IMR-90 (cell line): Measurements from ENCODE around the gene PLXDC1. TPM values are rescaled to one million over a fixed set of nuclear protein-coding genes. Genes with fewer than 3 reads are reported as not detected.

Source experiments
- ATAC-seq: fragments of 200-7000 bp; cut with Tn5 transposase; 2 replicates; pipeline ENCODE4 v1.9.1; 2020; ENCODE audit warnings: low read depth, mild to moderate bottlenecking, moderate library complexity
- BruUV-seq: library from RNA; stranded (reverse); fragments of 400-500 nt; replicated peaks from 2 replicates; lab custom pipeline; 2021; lab: Mats Ljungman, UMichigan
- CTCF ChIA-PET: fragments of 300-600 bp; formaldehyde crosslinking; extraction: SDS; loops from one replicate; lab custom pipeline; 2021; ENCODE audit warnings: antibody characterized with exemption; lab: Yijun Ruan, JAX
- POLR2A ChIA-PET: fragments of 300-600 bp; sonication (Branson Sonifier 250); formaldehyde crosslinking; loops from one replicate; lab custom pipeline; 2022; ENCODE audit warnings: antibody characterized with exemption; ENCODE audit not compliant: unreplicated experiment; lab: Charles Lee
- DNase-seq: peaks from one replicate; pipeline ENCODE4 v3.0.0; 2013
- H2AFZ ChIP-seq: replicated peaks from 2 replicates; pipeline ENCODE3; 2013; ENCODE audit warnings: low read length, mild to moderate bottlenecking; ENCODE audit not compliant: poor library complexity
- H2AK5ac ChIP-seq: 2 replicates; pipeline ENCODE4 v1.6.1; 2013; ENCODE audit warnings: low read depth, low read length, inconsistent platforms
- H2AK9ac ChIP-seq: replicated peaks from 2 replicates; pipeline ENCODE3; 2013; ENCODE audit warnings: mild to moderate bottlenecking, low read depth, low read length, moderate library complexity; ENCODE audit not compliant: poor library complexity
- H2BK120ac ChIP-seq: 2 replicates; pipeline ENCODE4 v1.6.1; 2013; ENCODE audit warnings: low read depth, low read length, inconsistent platforms
- H2BK15ac ChIP-seq: 3 replicates; pipeline ENCODE4 v1.6.1; 2013; ENCODE audit warnings: low read depth, low read length, inconsistent platforms
- H2BK20ac ChIP-seq: 2 replicates; pipeline ENCODE4 v1.6.1; 2013; ENCODE audit warnings: low read depth, mild to moderate bottlenecking, inconsistent platforms, low read length, moderate library complexity
- H2BK5ac ChIP-seq: 2 replicates; pipeline ENCODE4 v1.6.1; 2013; ENCODE audit warnings: mild to moderate bottlenecking, low read depth, low read length, inconsistent platforms; ENCODE audit not compliant: poor library complexity, severe bottlenecking
- H3K14ac ChIP-seq: replicated peaks from 2 replicates; pipeline ENCODE4 v1.6.1; 2013; ENCODE audit warnings: low read depth, low read length, inconsistent platforms
- H3K18ac ChIP-seq: 2 replicates; pipeline ENCODE4 v1.6.1; 2013; ENCODE audit warnings: low read depth, low read length, control low read depth
- H3K23ac ChIP-seq: 2 replicates; pipeline ENCODE4 v1.6.1; 2013; ENCODE audit warnings: low read depth, low read length, inconsistent platforms
- H3K27ac ChIP-seq: 2 replicates; pipeline ENCODE4 v1.5.1; 2013; ENCODE audit warnings: mild to moderate bottlenecking, control low read depth, low read length; ENCODE audit not compliant: insufficient read depth
- H3K27me3 ChIP-seq: 2 replicates; pipeline ENCODE4 v1.6.1; 2013; ENCODE audit warnings: low read length; ENCODE audit not compliant: control insufficient read depth, insufficient read depth
- H3K36me3 ChIP-seq: 2 replicates; pipeline ENCODE4 v1.6.1; 2013; ENCODE audit warnings: low read length, mixed read lengths; ENCODE audit not compliant: control insufficient read depth, insufficient read depth
- H3K4ac ChIP-seq: 2 replicates; pipeline ENCODE4 v1.6.1; 2013; ENCODE audit warnings: low read depth, low read length, inconsistent platforms
- H3K4me1 ChIP-seq: 2 replicates; pipeline ENCODE4 v1.6.1; 2013; ENCODE audit warnings: low read length, mixed read lengths; ENCODE audit not compliant: control insufficient read depth, insufficient read depth
- H3K4me2 ChIP-seq: 2 replicates; pipeline ENCODE4 v1.6.1; 2013; ENCODE audit warnings: low read depth, mild to moderate bottlenecking, control low read depth, low read length, moderate library complexity
- H3K4me3 ChIP-seq: 2 replicates; pipeline ENCODE4 v1.5.1; 2013; ENCODE audit warnings: low read depth, mild to moderate bottlenecking, control low read depth, low read length, moderate library complexity; ENCODE audit not compliant: insufficient read depth
- H3K56ac ChIP-seq: 2 replicates; pipeline ENCODE4 v1.6.1; 2013; ENCODE audit warnings: low read length, inconsistent platforms; ENCODE audit not compliant: insufficient read depth; ENCODE audit errors: extremely low read depth
- H3K79me1 ChIP-seq, 2 experiments: 2 replicates each; pipeline ENCODE4 v1.6.1; 2013; ENCODE audit warnings: low read length in 2 of 2, inconsistent platforms in 1 of 2, low read depth in 1 of 2
- H3K9ac ChIP-seq: 2 replicates; pipeline ENCODE4 v1.6.1; 2013; ENCODE audit warnings: low read depth, low read length, control low read depth
- H3K9me1 ChIP-seq: 2 replicates; pipeline ENCODE4 v1.6.1; 2013; ENCODE audit warnings: low read length, inconsistent platforms; ENCODE audit not compliant: insufficient read depth
- H3K9me3 ChIP-seq: 2 replicates; pipeline ENCODE4 v1.6.1; 2013; ENCODE audit warnings: low read length; ENCODE audit not compliant: control insufficient read depth, insufficient read depth
- H4K20me1 ChIP-seq: 2 replicates; pipeline ENCODE4 v1.6.1; 2013; ENCODE audit warnings: low read length, inconsistent platforms; ENCODE audit not compliant: insufficient read depth
- H4K5ac ChIP-seq: 2 replicates; pipeline ENCODE4 v1.6.1; 2013; ENCODE audit warnings: mild to moderate bottlenecking, low read depth, low read length, control low read depth
- H4K8ac ChIP-seq, 2 experiments: 2 replicates each; pipeline ENCODE4 v1.6.1; 2013; ENCODE audit warnings: low read depth in 2 of 2, low read length in 2 of 2, control low read depth in 1 of 2, inconsistent platforms in 1 of 2
- H4K91ac ChIP-seq: 2 replicates; pipeline ENCODE4 v1.6.1; 2013; ENCODE audit warnings: low read depth, low read length, inconsistent platforms; ENCODE audit not compliant: insufficient read depth
- BHLHE40 ChIP-seq: fragments of 150-350 bp; IDR thresholded peaks from 2 replicates; pipeline ENCODE4 v1.6.1; 2016; ENCODE audit warnings: mild to moderate bottlenecking, low read depth, low read length
- CEBPB ChIP-seq: IDR thresholded peaks from 2 replicates; pipeline ENCODE4 v1.6.1; 2012; ENCODE audit warnings: low read depth, low read length, improper control_type of control experiment
- CHD1 ChIP-seq: IDR thresholded peaks from 2 replicates; pipeline ENCODE4 v1.6.1; 2012; ENCODE audit warnings: low read depth, low read length, improper control_type of control experiment
- ELK1 ChIP-seq: fragments of 150-350 bp; IDR thresholded peaks from 2 replicates; pipeline ENCODE4 v1.6.1; 2016; ENCODE audit warnings: low read depth, mild to moderate bottlenecking, low read length, moderate library complexity, borderline replicate concordance
- FOS ChIP-seq: fragments of 150-350 bp; IDR thresholded peaks from 2 replicates; pipeline ENCODE4 v1.6.1; 2016; ENCODE audit warnings: low read depth, low read length
- MAFK ChIP-seq: IDR thresholded peaks from 2 replicates; pipeline ENCODE4 v1.6.1; 2012; ENCODE audit warnings: low read depth, low read length, improper control_type of control experiment
- MAZ ChIP-seq: IDR thresholded peaks from 2 replicates; pipeline ENCODE4 v1.6.1; 2012; ENCODE audit warnings: low read depth, mild to moderate bottlenecking, low read length, improper control_type of control experiment, moderate library complexity, borderline replicate concordance
- MXI1 ChIP-seq: IDR thresholded peaks from 2 replicates; pipeline ENCODE4 v1.6.1; 2012; ENCODE audit warnings: low read depth, mild to moderate bottlenecking, low read length, moderate library complexity, borderline replicate concordance
- NFE2L2 ChIP-seq: fragments of 150-350 bp; IDR thresholded peaks from 2 replicates; pipeline ENCODE4 v1.6.1; 2016; ENCODE audit warnings: low read depth, mild to moderate bottlenecking, low read length
- POLR2A ChIP-seq: IDR thresholded peaks from 2 replicates; pipeline ENCODE4 v1.6.1; 2012; ENCODE audit warnings: mild to moderate bottlenecking, low read depth, low read length
- RAD21 ChIP-seq: IDR thresholded peaks from 2 replicates; pipeline ENCODE4 v1.6.1; 2012; ENCODE audit warnings: low read length, improper control_type of control experiment
- RCOR1 ChIP-seq: IDR thresholded peaks from 2 replicates; pipeline ENCODE4 v1.6.1; 2012; ENCODE audit warnings: mild to moderate bottlenecking, low read length, improper control_type of control experiment; ENCODE audit not compliant: insufficient replicate concordance
- RFX5 ChIP-seq: IDR thresholded peaks from 2 replicates; pipeline ENCODE4 v1.8.0; 2012; ENCODE audit warnings: low read depth, mild to moderate bottlenecking, low read length, moderate library complexity
- SMC3 ChIP-seq: fragments of 150-350 bp; IDR thresholded peaks from 2 replicates; pipeline ENCODE4 v1.6.1; 2016; ENCODE audit warnings: low read depth, mild to moderate bottlenecking, antibody characterized with exemption, low read length, moderate library complexity
- USF2 ChIP-seq: fragments of 150-350 bp; IDR thresholded peaks from 2 replicates; pipeline ENCODE4 v1.6.1; 2017; ENCODE audit warnings: mild to moderate bottlenecking, antibody characterized with exemption, low read length, low read depth
- WGBS, 2 experiments: methylation state at CpG; one replicate each; pipeline versions ENCODE4 v1.1.5 to v1.1.7; 2013; ENCODE audit warnings: missing lambda C conversion rate in 2 of 2; ENCODE audit not compliant: insufficient read length in 1 of 2; ENCODE audit errors: extremely low coverage in 2 of 2; 5-methylcytosine and 5-hydroxymethylcytosine counted together
- dilution Hi-C: fragments of 300-500 bp; cut with HindIII; formaldehyde crosslinking; loops from one replicate; pipeline ENCODE4 v1.14.3; 2018; ENCODE audit warnings: low sequenced_read_pairs; ENCODE audit not compliant: unreplicated experiment
- in situ Hi-C: fragments of 300-500 bp; cut with MboI; formaldehyde crosslinking; loops from 3 replicates; pipeline ENCODE4 v1.14.3; 2019; ENCODE audit warnings: low sequenced_read_pairs, inconsistent platforms, mixed read lengths
- intact Hi-C: fragments of 100-400 bp; cut with micrococcal nuclease; formaldehyde crosslinking; loops from 2 replicates; pipeline ENCODE4 v1.10.0; 2022
- polyA plus RNA-seq, 3 experiments: library from polyadenylated mRNA; depleted of rRNA; stranded (reverse); fragments of >200 nt; gene quantifications; 2 replicates each; pipeline ENCODE4 v1.2.3, GENCODE V29; 2012; ENCODE audit warnings: low replicate concordance in 1 of 3
- total RNA-seq: library from RNA; depleted of rRNA; stranded (reverse); fragments of >200 nt; gene quantifications from 2 replicates; pipeline ENCODE4 v1.2.3, GENCODE V29; 2012
- TF ChIP-seq, protein P1 (sequence below): conservative IDR thresholded peaks from 2 replicates; pipeline ENCODE4 v1.5.1; 2012; ENCODE audit warnings: mild to moderate bottlenecking, low read depth, low read length, improper control_type of control experiment

The PLXDC1 gene
- total and polyA plus RNA-seq, 2 of the 4 experiments (the other 2 are of a cell fraction), result under 0.01 to 0.50 TPM

- Histone ChIP-seq H4K8ac (no peak overlapping the region), H4K20me1 (no peaks in the 10 kb centered on the region), H2BK15ac (no peak overlapping the region), H3K56ac (no peak overlapping the region), H3K9me1 (no peaks in the 10 kb centered on the region), H3K79me1 (no peaks in the 10 kb centered on the region), H3K27me3 (peaks cover 35% of the 10 kb centered on the region), H3K9me3 (no peaks in the 10 kb centered on the region), H2AK5ac (no peak overlapping the region), H3K4me2 (no peak overlapping the region), H2AK9ac (no peak overlapping the region), H2BK5ac (no peak overlapping the region), H2BK120ac (no peak overlapping the region), H3K9ac (no peak overlapping the region), H3K27ac (no peak overlapping the region), H3K4ac (no peak overlapping the region), H3K18ac (no peak overlapping the region), H4K91ac (no peak overlapping the region), H3K23ac (no peak overlapping the region), H3K4me1 (peaks cover 6% of the 10 kb centered on the region; the same call in 1 of the 2 replicates), H3K36me3 (no peaks in the 10 kb centered on the region), H2AFZ (peak overlapping the region; percentile 49), H4K5ac (no peak overlapping the region), H3K4me3 (no peak overlapping the region), H2BK20ac (no peak overlapping the region), H3K14ac (no peak overlapping the region)
- CTCF ChIA-PET, result no interaction called here
- 56% methylated on average over 11 of the region's 13 CpGs; no CpG with 5 or more reads in 1 of the 2 experiments for WGBS, 2 experiments
- dilution Hi-C loops, result no loop called here
- TF ChIP-seq RFX5, result no peak
- no peak for TF ChIP-seq SMC3
- TF ChIP-seq, protein P1, sequence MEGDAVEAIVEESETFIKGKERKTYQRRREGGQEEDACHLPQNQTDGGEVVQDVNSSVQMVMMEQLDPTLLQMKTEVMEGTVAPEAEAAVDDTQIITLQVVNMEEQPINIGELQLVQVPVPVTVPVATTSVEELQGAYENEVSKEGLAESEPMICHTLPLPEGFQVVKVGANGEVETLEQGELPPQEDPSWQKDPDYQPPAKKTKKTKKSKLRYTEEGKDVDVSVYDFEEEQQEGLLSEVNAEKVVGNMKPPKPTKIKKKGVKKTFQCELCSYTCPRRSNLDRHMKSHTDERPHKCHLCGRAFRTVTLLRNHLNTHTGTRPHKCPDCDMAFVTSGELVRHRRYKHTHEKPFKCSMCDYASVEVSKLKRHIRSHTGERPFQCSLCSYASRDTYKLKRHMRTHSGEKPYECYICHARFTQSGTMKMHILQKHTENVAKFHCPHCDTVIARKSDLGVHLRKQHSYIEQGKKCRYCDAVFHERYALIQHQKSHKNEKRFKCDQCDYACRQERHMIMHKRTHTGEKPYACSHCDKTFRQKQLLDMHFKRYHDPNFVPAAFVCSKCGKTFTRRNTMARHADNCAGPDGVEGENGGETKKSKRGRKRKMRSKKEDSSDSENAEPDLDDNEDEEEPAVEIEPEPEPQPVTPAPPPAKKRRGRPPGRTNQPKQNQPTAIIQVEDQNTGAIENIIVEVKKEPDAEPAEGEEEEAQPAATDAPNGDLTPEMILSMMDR, result no peak
- no peak for TF ChIP-seq CHD1
- TF ChIP-seq POLR2A, result no peak
- no peak for TF ChIP-seq RAD21
- TF ChIP-seq MAZ, result no peak
- TF ChIP-seq USF2, result no peak
- TF ChIP-seq MAFK, result no peak
- TF ChIP-seq CEBPB, result no peak
- TF ChIP-seq ELK1, result no peak
- no peak for TF ChIP-seq MXI1
- no peak for TF ChIP-seq RCOR1
- no peak for TF ChIP-seq NFE2L2
- TF ChIP-seq FOS, result no peak
- TF ChIP-seq BHLHE40, result no peak
- ATAC-seq (no peak), DNase-seq (no peak)
- BruUV-seq, result no TSS peak
- in situ Hi-C loops, result no loop called here
- POLR2A ChIA-PET, result no interaction called here
- intact Hi-C loops, result no loop called here
Observed at GRCh38 chr17:39098588-39098987, 52.8 kb downstream of the PLXDC1 start.
